Heart left ventricle (tissue), 16 donors: ENCODE data around the gene PNMA6A. TPM values are rescaled to one million over a fixed set of nuclear protein-coding genes. Genes with fewer than 3 reads are reported as not detected.
"Not testable (repeated sequence)": the region's sequence is repeated elsewhere in the genome, so short reads cannot be mapped to it uniquely, and the experiment has no call there.

Source experiments
- ATAC-seq, 4 donors: fragments of 200-7000 bp; cut with Tn5 transposase; one replicate each; pipeline ENCODE4 v1.9.1; 2020 to 2022; ENCODE audit warnings: moderate library complexity in 4 of 4, mild to moderate bottlenecking in 3 of 4, moderate number of reproducible peaks in 1 of 4
- DNase-seq, 5 donors: peaks; one replicate each; pipeline ENCODE4 v3.0.0-alpha.2; 2020
- H3K27ac ChIP-seq, 12 donors: fragments of 200-600 bp; sonication (generic) in 4 of 12; one replicate each; pipeline versions ENCODE4 v1.5.0 to v1.8.0; 2016 to 2022; ENCODE audit warnings: mild to moderate bottlenecking in 2 of 12
- H3K27me3 ChIP-seq, 9 donors: fragments of 200-600 bp; sonication (generic) in 2 of 9; one replicate each; pipeline versions ENCODE4 v1.5.1 to v1.8.0; 2016 to 2022; ENCODE audit warnings: mild to moderate bottlenecking in 3 of 9
- H3K36me3 ChIP-seq, 9 donors: fragments of 200-600 bp; sonication (generic) in 2 of 9; one replicate each; pipeline versions ENCODE4 v1.5.0 to v1.8.0; 2018 to 2022; ENCODE audit warnings: mild to moderate bottlenecking in 2 of 9
- H3K4me1 ChIP-seq, 12 donors: fragments of 200-600 bp; sonication (generic) in 4 of 12; one replicate each; pipeline versions ENCODE4 v1.5.0 to v1.8.0; 2016 to 2022; ENCODE audit warnings: mild to moderate bottlenecking in 3 of 12
- H3K4me3 ChIP-seq, 12 donors: fragments of 200-600 bp; sonication (generic) in 4 of 12; one replicate each; pipeline versions ENCODE4 v1.5.0 to v1.8.0; 2017 to 2022; ENCODE audit warnings: mild to moderate bottlenecking in 9 of 12, moderate library complexity in 4 of 12
- H3K9me3 ChIP-seq, 12 donors: fragments of 200-600 bp; sonication (generic) in 4 of 12; one replicate each; pipeline versions ENCODE4 v1.5.0 to v1.8.0; 2016 to 2022; ENCODE audit warnings: mild to moderate bottlenecking in 1 of 12
- CTCF ChIP-seq, 12 donors: fragments of 200-600 bp; sonication (generic) in 4 of 12; IDR thresholded peaks; one replicate each; pipeline versions ENCODE4 v1.5.0 to v1.8.0; 2018 to 2022; ENCODE audit warnings: antibody characterized with exemption in 12 of 12, mild to moderate bottlenecking in 5 of 12
- POLR2A ChIP-seq, 2 donors: fragments of 450-650 bp; IDR thresholded peaks; one replicate each; pipeline ENCODE4 v1.6.1; 2017; ENCODE audit warnings: antibody characterized with exemption in 2 of 2, mild to moderate bottlenecking in 2 of 2, moderate library complexity in 2 of 2
- WGBS, 4 donors: extraction: QIAGEN DNeasy Blood & Tissue Kit in 2 of 4; methylation state at CpG; one replicate each; pipeline versions ENCODE4 v1.1.5 to v1.1.7; 2013 to 2018; 5-methylcytosine and 5-hydroxymethylcytosine counted together
- intact Hi-C, 10 donors: fragments of 100-400 bp; cut with DNase I; formaldehyde crosslinking; loops; one replicate each; pipeline versions ENCODE4 v1.11.1 to v1.14.2; 2022
- polyA plus RNA-seq, 2 donors: library from polyadenylated mRNA; stranded (reverse); fragments of 200-250 nt; gene quantifications; one replicate each; pipeline ENCODE4 v1.2.3, GENCODE V29; 2013
- total RNA-seq, 9 donors: library from RNA; depleted of rRNA in 2 of 9; stranded (reverse); fragments of >200 nt in 2 of 9; fragmentation: NEBNext Ultra II Directional in 3 of 9; extraction: Animal tissue kit (Norgen Biotek cat#: 25700) in 3 of 9; gene quantifications; one replicate each; pipeline versions ENCODE4 v1.1.0 to v1.2.4, GENCODE V29; 2016 to 2023
- donor health status: ischemic (EF 13 %, LVEDD 7.1; RV severe dilation, severe dysfunction).
- donor health status: healthy with polysubstance abuse.
- donor health status: DM: no; HTN: yes; CAD: no.
- donor health status: DM: no; HTN: no; CAD: no.
- donor health status: ischemic (EF 25% LVEDD 6.9; RV normal size, moderate dysfunction).
- donor health status: ischemic (EF 25% LVEDD 5.7; RV mildly dilated, moderate dysfunction).
- donor health status: healthy.
- donor health status: DM: yes; HTN: yes; CAD: no.
- donor health status: ischemic (EF 35%, LVEDD 5.7; RV mildly dilated, moderate dysfunction).
- donor health status: nonischemic (EF 11% LVEDD 7.7; RV severe dilation, severe dysfunction).
- donor health status: DM: yes; HTN: yes; CAD: no.
- donor health status: PGD.
- donor health status: ischemic (EF 29% LVEDD 5.4; RV normal size, mild dysfunction).
- donor health status: nonischemic (EF 23%, LVEDD 6.1; RV moderate dilation, normal function).

The PNMA6A gene
- total and polyA plus RNA-seq, 11 donors, result 0.71 to 3.4 (median 1.7) TPM

GRCh38 chrX:153065389-153065788 lies 6.9 kb upstream of the PNMA6A start:
- intact Hi-C loops, result no loop called here
- H3K27me3 ChIP-seq, result peaks cover 0 to 4% (median 0%) of the 10 kb centered on the region in 9 donors
- H3K27ac ChIP-seq, result no peak overlapping the region
- DNase-seq, result no peak
- TF ChIP-seq POLR2A (IDR thresholded peaks at IDR 0.05) (no peak), CTCF (IDR thresholded peaks at IDR 0.05) (no peak)
- H3K9me3 ChIP-seq, result no peaks in the 10 kb centered on the region
- H3K36me3 ChIP-seq, result no peaks in the 10 kb centered on the region
- no peak overlapping the region for H3K4me3 ChIP-seq
- 72 to 90% (median 79%) methylated on average over 6 of the region's 6 CpGs for WGBS, 4 donors
- ATAC-seq, result no peak
- H3K4me1 ChIP-seq, result peaks cover 0 to 5% (median 0%) of the 10 kb centered on the region in 12 donors

GRCh38 chrX:153066402-153066801 lies 5.9 kb upstream of the PNMA6A start:
- H3K27me3 ChIP-seq, H3K4me1 ChIP-seq, H3K36me3 ChIP-seq, intact Hi-C loops, H3K9me3 ChIP-seq, H3K27ac ChIP-seq, DNase-seq, H3K4me3 ChIP-seq, ATAC-seq: not testable (repeated sequence)
- 68 to 77% methylated on average over 3 of the region's 12 CpGs; no CpG with 5 or more reads in 2 of the 4 donors for WGBS, 4 donors

GRCh38 chrX:153073331-153073730 lies 1.1 kb downstream of the PNMA6A start:
- intact Hi-C loops, H3K4me3 ChIP-seq, ATAC-seq, DNase-seq, H3K9me3 ChIP-seq, H3K36me3 ChIP-seq, H3K27me3 ChIP-seq, H3K27ac ChIP-seq, H3K4me1 ChIP-seq: not testable (repeated sequence)
- WGBS, 4 donors, result 98 to 100% methylated on average over 5 of the region's 29 CpGs; no CpG with 5 or more reads in 2 of the 4 donors

GRCh38 chrX:153074262-153074899 lies 2.1 kb downstream of the PNMA6A start:
- H3K36me3 ChIP-seq, result no peaks in the 10 kb centered on the region
- no peak for ATAC-seq
- intact Hi-C loops, result no loop called here
- TF ChIP-seq CTCF (IDR thresholded peaks at IDR 0.05) (no peak), POLR2A (IDR thresholded peaks at IDR 0.05) (no peak)
- H3K4me3 ChIP-seq, result no peak overlapping the region
- WGBS, 4 donors, result 79 to 87% (median 86%) methylated on average over 19 to 20 of the region's 24 CpGs
- no peaks in the 10 kb centered on the region for H3K9me3 ChIP-seq
- H3K27ac ChIP-seq, result no peak overlapping the region
- H3K27me3 ChIP-seq, result peaks cover 0 to 2% (median 0%) of the 10 kb centered on the region in 9 donors
- no peaks in the 10 kb centered on the region for H3K4me1 ChIP-seq
- DNase-seq, result no peak

- 85 to 93% (median 88%) methylated on average over 10 to 11 of the region's 11 CpGs for WGBS, 4 donors
- no peak overlapping the region for H3K27ac ChIP-seq
- DNase-seq (no peak), ATAC-seq (no peak)
- intact Hi-C loops, result no loop called here
- H3K27me3 ChIP-seq, result peaks cover 0 to 2% (median 0%) of the 10 kb centered on the region in 9 donors
- TF ChIP-seq CTCF (IDR thresholded peaks at IDR 0.05), result no peak
- no peak for TF ChIP-seq POLR2A (IDR thresholded peaks at IDR 0.05)
- H3K36me3 ChIP-seq, result no peaks in the 10 kb centered on the region
- no peaks in the 10 kb centered on the region for H3K4me1 ChIP-seq
- no peaks in the 10 kb centered on the region for H3K9me3 ChIP-seq
- no peak overlapping the region for H3K4me3 ChIP-seq
These were observed 2.7 kb downstream of the PNMA6A start for GRCh38 chrX:153074935-153075334.
